NCI-H1092 treated with DMSO at 0.1 percent for 48 hours (cell line): ENCODE measurements around the gene FAM9B.
"Not testable (repeated sequence)": the region's sequence is repeated elsewhere in the genome, so short reads cannot be mapped to it uniquely, and the experiment has no call there.

ENCODE experiments used
- DNase-seq: peaks from one replicate; lab custom pipeline; 2025; lab: John Stamatoyannopoulos, UW

The FAM9B gene

GRCh38 chrX:9033989-9034388 is at the start of gene FAM9B:
Gene FAM9B, minus strand, starts transcription at chrX:9034127. Its CDS starts 1,141 bp downstream, at chrX:9032986.
- no peak for DNase-seq

DNA sequence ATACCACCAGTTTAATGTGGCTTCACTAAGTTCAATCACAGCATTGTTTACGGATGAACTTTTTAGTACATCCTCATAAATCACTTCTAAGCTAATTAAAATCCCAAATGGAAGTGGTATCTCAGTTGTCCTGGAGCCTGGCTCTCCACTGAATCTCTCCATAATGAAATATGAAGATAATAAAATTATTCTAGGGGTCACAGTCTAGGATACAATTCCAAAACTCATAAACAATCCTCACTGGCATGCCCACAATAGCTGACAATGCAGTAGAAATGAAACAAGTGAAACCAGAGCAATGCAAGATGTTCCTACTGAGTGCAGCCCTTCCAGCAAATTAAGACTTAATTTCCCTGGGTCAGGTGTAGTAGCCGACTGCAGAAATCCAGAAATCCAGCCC is 47.3 kb upstream of the FAM9B start:
- no peak for DNase-seq

- DNase-seq: no peak
Measured at GRCh38 chrX:9074326-9074725, 40.4 kb upstream of the FAM9B start.

DNA sequence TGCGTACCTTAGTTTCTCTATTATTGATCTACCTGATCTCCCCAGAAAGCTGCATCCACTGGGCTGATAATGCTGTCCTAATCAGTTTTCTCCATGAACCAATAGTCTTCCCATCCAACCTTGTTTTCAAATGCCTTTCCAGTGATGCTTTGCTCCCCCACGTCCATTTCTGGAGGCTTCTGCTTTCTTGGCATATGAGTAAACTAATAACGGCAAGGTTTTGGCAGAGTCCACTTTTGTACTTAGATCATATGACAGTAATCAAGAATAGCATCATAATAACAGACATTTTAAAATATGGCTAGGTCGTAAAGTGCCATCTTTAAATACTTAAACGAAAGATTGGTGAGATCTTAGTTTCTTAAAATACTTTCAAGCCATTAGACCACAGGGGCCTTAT is 38.4 kb upstream of the FAM9B start:
- no peak for DNase-seq

- DNase-seq: no peak
Measured at GRCh38 chrX:9071031-9071650, 37.2 kb upstream of the FAM9B start.

DNA sequence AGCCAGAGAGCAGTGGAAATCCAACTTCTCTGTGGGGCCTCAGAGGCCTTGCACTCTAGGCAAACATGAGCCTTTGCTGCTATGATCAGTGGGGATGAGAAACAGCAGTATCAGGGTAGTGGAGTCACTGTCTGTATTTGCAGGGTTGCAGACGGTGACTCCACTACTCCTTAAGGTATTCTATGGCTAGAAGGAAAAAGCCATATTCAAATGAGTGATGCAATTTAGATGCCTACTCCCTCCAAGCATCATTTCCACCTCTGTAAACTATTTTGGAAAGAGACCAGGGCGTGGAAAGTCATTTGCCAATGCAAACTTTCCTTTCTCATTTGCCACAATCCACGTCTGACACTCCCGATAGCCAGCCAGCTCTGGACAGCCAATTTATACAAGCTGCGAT is 35.6 kb upstream of the FAM9B start:
- DNase-seq: no peak

GRCh38 chrX:9064694-9065093 is 30.8 kb upstream of the FAM9B start:
- DNase-seq: no peak

- DNase-seq: no peak
Measured at GRCh38 chrX:9062641-9063040, 28.7 kb upstream of the FAM9B start.

DNA sequence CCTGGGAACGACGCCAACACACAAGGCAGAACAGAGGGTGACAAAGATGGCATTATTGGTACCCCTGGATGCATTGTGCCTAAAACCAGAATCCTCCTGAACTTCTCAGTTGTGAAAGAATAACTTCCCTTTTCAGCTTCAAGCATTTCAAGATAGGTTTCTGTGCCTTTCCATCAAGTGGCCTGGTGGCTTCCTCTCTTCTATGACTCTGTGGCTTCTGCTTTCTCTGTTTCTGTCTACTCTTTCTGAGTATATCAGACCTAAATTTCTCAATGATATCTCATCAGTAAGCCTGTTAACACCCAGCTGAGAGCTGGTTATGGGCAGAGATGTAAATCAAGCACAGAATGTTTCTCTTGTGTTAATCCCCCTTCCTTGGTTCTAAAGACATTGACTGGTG is 21.4 kb upstream of the FAM9B start:
- no peak for DNase-seq

- DNase-seq: no peak
Measured at GRCh38 chrX:9052081-9052480, 18.2 kb upstream of the FAM9B start.

DNA sequence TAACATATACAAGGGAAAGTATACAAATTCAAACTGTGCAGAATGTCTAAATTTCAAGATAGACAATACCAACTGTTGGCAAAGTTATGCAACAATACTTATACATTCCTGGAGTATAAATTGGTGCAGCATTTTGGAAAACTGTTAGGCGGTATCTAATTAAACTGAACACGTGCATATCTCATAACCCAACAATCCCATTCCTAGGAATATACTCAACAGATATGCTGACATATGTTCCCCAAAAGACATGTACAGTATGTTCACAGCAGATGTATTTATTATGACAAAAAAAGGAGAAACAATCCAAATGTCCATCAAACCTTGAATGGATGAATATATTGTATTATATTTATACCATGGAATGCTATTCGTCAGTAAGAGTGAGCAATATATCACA is 16.4 kb upstream of the FAM9B start:
- no peak for DNase-seq

DNA sequence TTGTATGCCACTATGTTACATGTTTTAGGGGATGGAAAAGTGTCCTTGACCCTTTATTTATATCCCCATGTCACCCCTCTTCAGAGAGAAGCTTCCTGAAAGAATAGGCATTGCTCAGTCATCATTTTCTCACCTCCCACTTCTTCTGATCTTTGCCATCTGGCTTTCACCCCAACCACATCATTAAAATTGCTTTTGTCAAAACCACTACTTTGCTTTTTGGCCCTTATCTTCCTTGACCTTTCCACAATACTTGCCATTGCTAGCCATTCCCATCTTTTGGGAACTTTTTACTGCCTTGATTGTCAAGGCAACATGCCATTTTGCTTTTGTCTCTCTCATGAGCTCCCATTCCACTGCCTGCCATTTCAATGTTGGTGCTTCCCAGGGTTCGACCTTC is 14.9 kb upstream of the FAM9B start:
- DNase-seq: no peak

DNA sequence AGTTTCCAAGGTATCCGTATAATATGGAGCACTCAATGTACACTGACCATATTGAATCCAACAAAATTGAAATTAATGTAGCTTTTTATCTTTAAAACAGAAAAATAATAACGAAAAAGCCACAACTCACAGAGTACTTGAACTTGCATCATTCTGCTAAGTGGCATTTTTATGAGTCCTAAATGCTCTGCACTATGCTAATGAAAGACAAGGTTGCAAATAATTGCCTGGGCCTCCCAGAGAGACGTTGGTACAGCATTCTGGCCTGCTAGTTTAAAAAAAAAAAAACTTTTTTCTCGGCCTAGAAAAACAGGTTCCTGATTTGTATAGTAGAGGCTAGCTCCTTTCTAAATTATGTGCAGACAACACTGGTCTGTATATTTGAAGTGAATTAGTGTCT is 4.3 kb upstream of the FAM9B start:
- no peak for DNase-seq

- no peak for DNase-seq
Measured at GRCh38 chrX:9037296-9037695, 3.4 kb upstream of the FAM9B start.

DNA sequence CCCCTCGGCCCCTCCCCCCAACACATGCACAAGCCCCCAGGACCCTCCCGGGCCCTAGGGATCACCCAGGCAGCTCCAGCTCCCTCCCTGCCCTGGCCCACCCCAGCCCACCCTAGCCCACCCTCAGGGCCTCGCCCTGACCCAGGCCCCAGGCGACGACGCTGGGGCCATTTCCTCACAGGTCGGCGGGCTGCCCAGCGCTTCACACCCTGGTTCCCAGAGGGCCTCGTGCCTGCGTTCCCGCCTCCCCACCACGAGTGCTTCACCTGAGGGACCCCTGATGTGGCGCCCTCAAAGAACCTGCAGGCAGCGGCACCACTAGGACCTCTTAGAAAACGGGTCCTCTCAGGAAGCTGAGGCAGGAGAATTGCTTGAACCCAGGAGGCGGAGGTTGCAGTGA is 341 bp downstream of the FAM9B start:
- DNase-seq: no peak

DNA sequence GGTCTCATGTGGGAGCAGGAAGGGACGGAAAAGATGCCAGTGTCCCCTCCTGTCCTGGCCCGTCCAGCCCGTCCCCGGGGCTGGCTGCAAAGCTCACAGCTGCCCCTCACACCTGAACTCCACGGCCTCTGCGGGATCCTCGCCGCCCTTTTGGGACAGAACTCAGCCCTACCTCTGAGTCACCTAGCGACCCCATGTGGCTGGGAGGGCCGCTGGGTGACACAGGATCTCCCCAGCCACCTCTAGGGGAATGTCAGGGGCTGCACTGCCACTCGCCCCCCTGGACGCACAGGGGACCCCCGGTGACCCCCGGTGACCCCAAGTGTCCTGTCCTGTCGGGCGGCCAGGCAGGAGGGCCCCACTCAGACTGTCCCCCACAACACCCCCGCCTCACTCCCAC is 748 bp downstream of the FAM9B start:
- DNase-seq: no peak

DNA sequence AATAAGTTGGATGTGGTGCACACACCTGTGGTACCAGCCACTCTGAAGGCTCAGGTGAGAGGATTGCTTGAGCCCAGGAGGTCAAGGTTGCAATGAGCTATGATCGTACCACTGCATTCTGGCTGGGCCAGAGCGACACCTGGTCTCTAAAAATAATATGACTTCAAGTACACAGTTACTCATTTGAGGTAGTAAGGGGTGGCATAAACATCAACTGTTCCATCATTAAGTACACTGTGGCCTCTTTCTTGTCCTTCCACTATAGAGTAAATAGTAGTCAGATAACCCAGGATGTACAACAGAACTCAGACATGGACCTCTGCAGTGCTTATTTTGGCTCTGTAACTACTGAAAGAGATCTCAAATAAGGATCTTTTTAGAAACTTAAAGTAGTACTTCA is 10.6 kb downstream of the FAM9B start:
- DNase-seq: no peak

- DNase-seq: no peak
Measured at GRCh38 chrX:9019151-9019550, 14.8 kb downstream of the FAM9B start.

DNA sequence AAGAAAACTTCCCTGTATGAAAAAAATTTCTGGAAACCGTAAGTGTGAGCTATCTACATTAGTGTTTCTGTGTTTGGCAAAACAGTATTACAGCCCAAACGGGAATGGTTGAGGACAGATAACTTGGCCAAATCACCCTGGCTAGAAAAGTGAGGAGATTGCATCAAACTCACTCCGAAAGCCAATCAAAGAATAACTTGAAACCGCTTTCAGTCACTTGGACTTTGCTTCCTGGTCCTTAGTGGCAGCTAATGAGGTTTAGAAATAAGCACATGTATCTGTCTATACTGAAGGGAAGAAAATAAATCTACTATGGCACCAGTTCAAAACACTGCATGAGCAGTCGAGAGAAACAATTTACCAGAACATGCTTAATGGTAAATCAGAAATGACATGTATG is 15.6 kb downstream of the FAM9B start:
- not testable (repeated sequence) for DNase-seq

GRCh38 chrX:9003041-9003440 is 30.9 kb downstream of the FAM9B start:
- no peak for DNase-seq

GRCh38 chrX:8988446-8988845 is 45.5 kb downstream of the FAM9B start:
- DNase-seq: no peak

DNA sequence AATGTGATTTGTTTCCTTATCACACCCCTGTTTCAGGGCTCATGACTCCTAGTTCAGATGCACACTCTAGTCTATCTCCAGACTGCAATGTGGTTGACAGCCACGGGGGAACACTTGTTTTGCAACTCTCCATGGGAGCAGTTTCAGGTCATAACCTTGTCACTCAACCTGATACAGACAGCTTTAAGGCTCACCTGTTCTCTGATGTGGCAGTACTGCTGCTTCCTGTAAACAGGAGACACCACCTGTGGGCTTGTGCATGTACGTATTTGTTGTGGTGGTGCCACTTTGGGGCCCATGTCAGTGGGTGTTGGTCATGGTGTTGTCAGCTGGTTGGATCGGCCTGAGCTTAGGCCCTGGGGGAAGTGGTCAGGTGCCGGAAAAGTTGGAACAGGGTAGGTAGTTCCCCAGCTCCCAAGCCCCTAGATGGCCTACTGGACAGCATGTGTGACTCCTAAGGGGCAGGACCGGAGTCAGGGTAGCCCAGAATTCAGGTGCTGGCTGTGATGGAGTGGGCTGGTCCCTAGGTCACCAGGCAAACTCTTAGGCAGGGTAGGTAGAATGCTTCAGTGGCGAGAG is 46.2 kb downstream of the FAM9B start:
- DNase-seq: no peak

- no peak for DNase-seq
Measured at GRCh38 chrX:8984231-8984630, 49.7 kb downstream of the FAM9B start.

- DNase-seq: no peak
Measured at GRCh38 chrX:8981723-8982122, 52.2 kb downstream of the FAM9B start.
